Fibroblast of the conjunctiva (primary cell): Measurements from ENCODE around the gene MAP3K4.
"Not testable (repeated sequence)": the region's sequence is repeated elsewhere in the genome, so short reads cannot be mapped to it uniquely, and the experiment has no call there.

Experiments used
- DNase-seq: peaks from one replicate; pipeline ENCODE4 v3.0.0-alpha.2; 2010; ENCODE audit warnings: low read depth

The MAP3K4 gene

DNA sequence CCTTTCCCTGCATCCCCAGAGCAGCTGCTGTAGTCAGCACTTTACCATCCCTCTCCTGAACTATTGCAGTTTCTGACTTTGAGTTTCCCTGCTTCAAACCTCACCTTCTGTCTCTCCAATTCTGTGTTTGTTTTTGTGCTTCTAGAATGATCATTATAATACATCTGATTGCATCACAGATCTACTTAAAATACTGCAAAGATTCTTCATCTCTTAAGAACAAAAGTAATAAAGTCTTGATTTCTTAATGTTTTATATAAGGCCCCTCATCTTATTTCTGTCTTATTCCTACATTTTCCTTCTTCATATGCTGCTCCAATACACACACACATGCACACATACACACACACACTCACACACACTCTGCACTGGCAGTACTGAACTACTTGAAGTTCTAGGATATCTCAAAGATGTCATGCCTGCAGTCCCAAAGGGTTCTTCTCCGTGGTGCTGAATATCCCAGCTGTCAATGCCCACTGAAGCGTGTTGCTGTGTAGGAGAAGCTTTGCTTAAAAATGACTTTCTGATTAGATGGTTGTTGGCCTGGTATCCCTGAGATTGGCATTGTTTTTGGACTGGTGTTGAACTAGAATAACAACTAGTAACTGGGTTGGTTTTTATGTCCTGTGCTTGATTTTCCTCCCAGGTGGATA is 97.2 kb downstream of the MAP3K4 start:
- no peak for DNase-seq

DNA sequence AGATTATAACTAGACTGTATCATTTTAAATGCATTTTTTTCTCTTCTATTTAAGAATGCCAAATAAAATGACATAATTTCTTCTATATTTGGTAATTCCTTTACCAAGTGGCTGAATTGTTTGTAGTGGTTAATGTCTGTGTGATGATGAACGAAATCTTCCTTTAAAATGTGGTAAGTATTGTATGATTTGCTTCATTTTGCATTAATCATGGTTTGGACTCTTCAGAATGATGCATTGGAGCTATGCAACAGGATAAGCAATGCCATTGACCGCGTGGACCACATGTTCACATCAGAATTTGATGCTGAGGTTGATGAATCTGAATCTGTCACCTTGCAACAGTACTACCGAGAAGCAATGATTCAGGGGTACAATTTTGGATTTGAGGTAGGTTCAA is 99.6 kb downstream of the MAP3K4 start:
- no peak for DNase-seq

DNA sequence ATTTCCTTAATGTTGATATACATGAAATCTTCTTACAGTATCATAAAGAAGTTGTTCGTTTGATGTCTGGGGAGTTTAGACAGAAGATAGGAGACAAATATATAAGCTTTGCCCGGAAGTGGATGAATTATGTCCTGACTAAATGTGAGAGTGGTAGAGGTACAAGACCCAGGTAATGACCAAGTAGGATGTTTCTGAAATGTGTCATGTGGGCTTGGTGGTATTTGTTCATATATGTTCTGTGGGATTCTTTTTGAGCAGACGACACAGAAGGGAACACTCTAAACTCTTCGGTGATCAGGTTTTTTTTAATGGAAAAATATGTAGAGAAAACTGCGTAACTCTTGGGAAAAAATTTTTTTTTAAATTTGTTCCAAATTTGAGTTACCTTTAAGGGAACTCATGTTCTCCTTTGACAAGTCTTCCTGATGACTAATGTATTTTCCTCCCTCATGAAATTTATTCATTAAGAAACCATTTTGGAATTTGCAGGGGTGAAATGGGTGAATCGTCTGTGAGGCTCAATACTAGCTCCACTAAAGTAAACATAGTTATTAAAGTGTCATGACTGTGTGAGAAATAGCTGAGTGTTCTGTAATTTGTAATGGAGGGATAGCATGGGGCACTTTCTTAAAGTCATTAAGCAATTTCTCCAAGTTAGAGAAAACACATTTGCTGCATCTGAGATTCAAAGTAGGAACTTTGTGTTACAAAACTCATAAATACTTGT is 100.6 kb downstream of the MAP3K4 start:
- no peak for DNase-seq

DNA sequence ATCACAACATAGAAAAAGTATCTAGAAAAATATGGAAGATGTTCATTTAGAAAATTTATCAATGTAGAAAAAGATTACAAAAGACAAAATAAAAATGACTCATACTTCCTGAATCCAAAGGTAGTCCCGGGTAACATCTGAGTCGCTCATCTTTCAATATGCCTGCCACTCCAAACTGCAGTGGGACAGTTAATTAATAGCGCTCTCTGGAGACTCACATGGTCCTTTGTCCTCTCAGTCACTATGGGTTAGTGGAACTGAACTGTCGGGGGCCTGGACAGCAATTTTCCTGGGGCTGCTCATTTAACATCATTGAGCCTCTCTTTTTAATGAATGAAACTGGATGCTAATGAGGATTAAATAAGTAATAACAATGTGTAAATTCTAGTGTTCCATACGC is 103.4 kb downstream of the MAP3K4 start:
- no peak for DNase-seq

DNA sequence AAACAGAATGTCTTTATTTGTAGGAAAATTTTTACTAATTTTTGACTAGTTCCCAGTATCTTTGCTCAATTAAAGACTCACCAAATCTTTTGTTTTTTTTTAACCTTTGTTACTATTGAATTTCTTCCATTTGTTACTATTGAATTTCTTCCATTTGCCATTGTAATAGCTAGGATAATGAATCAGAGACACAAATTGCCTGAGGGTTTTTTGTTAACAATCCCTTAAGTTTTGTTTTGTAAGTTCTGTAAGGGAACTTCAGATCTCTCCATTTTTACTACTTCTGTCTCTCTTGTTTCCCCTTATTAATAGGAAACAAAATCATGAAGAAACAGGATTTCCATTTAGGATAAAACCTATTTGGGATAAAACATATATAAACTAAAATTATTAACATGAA is 104.3 kb downstream of the MAP3K4 start:
- no peak for DNase-seq

DNA sequence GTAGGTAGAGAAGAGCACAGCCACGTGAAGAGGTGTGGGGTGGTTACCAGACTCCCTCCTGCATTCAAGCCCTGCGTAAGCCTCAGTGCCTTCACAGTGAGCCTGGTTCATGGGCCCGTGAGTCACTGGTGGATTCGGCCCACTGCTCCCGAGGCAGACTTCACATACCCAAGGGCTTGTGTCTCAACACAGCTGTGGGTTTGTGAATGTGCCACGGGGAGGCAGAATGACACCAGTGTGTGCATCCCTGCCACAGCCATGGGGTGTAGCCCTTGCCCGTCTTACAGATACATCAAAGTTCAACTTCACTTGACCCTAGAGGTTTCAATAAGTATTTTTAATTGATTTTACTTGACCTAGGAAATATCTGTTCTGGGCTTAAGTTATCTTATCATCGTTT is 108.5 kb downstream of the MAP3K4 start:
- no peak for DNase-seq

DNA sequence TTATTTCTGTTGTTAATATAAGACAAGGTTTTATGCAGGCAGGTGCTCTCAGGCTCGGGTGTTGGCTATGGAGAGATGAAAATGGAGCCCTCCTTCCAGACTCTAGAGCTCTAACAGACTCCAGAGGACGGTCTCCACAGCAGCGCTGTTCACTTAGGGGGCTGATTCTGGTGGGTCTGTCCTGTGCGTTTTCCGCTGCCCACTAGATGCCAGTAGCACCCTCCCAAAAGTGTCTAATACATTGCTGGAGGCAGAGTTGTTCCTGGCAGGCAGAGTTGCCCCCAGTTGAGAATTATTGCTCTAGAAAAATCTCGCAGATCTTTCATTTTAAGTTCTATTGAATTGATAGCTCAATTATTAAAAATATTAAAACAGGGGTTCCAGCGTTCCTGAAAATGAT is 109.9 kb downstream of the MAP3K4 start:
- no peak for DNase-seq

DNA sequence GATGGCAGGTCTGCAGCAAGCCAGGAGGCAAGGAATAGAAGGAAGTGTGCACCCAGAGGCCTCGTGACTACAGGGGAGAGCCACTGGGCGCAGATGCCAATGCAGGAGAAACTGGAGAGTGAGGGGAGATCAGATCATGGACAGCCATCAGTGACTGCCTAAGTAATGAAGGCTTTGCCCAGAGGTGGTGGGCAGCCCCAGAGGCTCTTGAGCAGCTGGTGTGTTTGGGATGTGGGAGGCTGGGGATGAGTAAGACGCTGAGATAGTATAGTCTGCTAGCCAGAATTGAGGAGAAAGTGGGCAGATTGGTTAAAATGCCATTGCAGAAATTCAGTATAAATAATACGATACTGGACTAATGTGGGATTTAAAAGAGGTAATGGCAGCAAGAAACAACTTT is 111.9 kb downstream of the MAP3K4 start:
- no peak for DNase-seq

DNA sequence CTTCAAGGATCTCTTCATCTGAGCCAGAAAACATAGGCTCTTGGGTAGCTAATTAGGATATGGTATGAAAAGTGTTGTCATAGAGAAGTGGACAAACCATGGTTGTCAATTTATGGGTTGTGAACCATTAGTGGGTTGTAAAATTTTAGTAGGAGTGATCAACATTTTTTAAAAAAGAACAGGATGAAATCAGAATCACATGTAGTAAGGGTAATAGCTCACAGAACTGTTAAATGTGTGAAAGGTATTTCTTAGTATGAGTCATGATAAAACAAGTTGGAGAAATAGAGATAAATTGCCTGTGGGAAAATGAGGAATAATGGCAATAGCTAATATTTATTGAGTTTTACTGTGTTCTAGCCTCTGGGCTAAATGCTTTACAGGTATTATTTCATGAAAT is 113.4 kb downstream of the MAP3K4 start:
- DNase-seq = no peak

DNA sequence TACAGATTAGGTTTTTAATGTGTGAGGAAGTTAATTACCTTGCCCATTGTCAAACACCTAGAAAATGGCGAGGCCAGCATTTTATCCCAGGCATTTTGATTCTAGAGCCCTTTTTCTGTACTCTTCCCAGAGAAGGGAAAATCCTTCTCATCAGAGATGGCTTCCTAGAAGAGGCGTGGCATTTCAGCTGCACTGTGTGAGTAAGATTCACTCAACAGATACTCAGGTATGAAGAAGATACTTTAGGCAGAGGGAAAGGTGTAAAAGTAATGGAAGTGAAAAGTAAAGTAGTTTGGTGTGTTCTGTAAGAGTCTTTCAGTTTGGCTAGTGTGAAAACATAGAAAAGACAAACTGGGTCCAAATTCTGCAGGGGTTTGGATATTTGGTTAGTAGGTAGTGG is 113.8 kb downstream of the MAP3K4 start:
- no peak for DNase-seq

DNA sequence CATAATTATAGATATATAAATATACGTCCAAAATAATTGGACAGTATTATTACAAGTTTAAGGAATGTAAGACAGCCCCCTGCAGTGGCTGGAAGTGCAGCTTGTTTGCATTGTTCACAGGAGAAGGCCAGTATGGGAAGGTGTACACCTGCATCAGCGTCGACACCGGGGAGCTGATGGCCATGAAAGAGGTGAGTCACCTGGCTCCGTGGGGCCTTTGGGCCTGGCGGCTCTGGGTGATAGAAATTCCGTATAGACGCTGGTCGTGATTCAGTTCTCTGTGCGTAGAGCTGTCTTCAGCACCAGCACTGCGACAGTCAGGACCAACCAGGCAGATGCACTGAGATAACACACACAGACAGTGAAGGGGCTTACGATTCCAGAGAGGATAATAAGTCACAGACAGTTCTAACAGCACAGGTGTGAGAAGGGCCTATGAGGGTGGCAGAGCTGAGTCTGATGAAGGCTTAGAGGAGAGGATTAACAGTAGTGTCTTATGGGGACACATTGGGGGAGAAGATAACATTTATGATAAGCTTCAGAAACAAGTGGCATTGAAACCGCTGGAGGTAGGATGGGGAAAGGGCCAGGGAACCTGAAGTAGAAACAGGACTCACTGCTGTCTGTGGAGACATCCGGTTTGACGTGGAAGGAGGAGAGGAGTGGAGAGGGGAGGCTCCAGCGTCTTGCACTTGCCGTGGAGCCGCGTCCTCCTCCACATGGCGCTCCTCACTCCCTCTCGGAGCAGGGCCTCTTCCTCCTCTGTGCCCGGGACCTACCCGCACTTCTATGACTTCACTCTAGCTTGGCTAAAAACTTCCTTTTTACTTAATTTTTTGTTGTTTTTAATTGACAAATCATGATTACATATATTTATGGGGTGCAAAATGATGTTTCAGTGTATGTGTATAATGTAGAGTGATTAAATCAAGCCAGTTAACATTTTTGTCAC is 116.5 kb downstream of the MAP3K4 start:
- no peak for DNase-seq

DNA sequence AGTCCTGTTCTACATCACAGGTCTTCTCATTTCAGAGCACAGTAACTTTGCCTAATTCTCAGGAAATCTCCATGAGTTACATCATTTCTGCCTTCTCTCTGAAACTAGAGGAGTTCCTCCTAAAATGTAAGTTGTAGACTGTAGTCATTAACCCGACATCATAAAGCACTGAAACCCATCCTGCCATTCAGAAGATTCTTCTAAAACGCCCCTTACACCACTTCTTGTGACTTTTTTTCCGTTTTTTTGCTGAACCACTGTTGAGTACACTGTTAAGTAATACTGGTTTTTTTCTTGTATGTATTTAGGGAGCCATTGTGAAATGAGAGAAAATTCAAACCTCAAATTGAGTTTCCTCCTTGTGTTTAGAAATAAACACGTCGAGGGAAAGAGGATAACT is 117.3 kb downstream of the MAP3K4 start:
- no peak for DNase-seq

DNA sequence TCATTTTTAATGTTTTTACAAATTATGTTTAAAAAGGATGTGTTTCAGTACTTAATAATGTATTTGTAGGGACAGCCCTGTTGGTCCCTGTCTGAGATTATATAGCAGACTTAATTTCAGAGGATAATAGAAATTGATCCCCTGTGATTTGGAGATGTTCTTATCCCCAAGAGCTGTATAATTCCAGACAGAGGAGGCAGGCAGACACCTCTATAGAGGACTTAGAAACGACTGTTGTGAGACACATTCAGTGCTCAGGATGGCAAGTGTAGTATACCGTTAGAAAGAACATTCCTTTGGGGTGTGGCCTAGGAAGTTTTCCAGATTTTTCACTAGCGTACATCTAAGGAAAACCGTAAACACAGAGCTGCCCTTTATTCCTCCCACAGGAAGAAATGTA is 117.8 kb downstream of the MAP3K4 start:
- DNase-seq = no peak

DNA sequence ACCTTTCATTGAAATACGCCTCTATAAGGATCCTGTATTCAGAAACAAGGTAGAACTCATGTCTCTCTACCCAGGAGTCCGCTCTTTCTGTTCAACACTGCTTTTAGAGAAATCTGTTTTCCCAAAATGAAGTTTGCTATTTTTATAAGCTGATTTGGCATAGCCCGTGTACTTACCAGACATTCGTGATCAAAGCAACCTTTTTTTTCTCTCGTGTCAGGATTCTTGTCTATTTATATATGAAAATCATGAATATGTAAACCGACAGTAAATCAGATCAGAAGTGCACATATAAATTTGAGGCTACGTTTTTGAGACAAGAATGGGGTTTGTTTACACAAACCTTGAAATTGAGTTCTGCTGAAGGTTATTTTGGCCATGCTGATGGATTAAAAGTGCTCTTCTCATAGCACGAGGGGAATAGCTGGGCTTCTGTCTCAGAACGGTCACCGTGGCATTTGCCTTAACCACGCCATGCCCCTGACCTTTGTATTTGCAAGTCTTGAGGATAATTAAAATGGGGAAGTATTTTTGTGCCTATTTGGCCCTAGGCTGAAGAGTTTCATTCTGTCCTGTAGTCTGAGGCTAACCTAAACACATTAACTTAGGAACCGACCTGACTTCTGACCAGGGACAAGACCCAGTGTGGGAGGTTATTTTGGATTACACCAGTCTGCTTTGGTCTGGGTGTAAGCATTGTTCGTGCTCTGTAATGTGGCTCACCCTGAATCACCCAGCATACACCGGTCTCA is 118.6 kb downstream of the MAP3K4 start:
- DNase-seq = no peak

DNA sequence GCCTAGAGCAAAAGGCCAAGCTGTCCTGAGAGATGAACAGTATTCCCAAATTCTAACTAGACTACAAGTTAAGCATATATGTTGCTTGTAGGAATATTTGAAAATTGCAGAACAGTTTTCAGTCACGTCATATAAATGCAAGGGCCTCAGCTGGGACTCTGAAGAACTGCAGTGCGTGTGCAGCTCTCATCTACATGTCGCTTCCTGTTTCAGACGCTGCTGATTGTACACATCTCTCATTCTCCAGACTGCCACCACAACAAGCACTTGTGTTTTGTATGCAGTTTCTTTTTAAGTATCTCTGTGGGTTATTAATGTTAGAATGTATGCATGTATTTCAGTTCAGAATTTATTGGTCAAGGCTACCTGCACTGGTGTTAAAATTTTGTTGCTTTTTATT is 119.7 kb downstream of the MAP3K4 start:
- DNase-seq = no peak

DNA sequence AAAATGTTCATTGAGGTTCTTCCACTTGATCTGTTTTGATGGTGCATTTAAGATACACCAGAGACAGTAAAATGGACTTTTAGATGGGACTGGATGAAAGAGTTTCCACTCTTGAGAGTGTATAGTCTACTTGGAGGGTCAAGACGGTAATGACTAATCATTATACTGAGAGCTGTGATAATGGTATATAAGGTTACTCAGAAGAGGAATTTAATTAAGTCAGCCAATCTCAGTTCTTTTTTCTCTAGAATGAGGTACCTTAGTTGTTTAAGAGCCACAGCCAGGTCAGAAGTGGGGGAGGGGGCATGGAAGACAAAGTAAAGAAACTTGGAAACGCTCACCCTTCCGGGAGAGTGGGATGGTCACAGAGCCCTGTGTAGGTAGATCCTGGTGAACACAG is 123.9 kb downstream of the MAP3K4 start:
- DNase-seq = no peak

DNA sequence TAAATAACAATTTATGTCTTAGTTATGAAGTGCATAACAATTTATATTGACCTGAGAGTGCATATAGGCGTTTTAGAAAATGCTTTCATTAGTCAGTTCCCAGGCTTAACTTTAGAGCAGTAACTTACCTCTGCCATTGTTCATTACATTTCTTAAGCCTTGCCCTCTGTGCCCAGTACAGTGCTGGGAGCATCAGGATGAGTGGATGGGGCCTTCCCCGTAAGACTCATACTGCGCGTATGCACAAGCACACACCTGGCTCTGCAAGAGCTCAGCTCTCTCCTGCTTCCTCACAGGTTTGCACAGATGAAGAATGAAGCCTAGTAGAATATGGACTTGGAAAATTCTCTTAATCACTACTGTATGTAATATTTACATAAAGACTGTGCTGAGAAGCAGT is 125.0 kb downstream of the MAP3K4 start:
- no peak for DNase-seq

DNA sequence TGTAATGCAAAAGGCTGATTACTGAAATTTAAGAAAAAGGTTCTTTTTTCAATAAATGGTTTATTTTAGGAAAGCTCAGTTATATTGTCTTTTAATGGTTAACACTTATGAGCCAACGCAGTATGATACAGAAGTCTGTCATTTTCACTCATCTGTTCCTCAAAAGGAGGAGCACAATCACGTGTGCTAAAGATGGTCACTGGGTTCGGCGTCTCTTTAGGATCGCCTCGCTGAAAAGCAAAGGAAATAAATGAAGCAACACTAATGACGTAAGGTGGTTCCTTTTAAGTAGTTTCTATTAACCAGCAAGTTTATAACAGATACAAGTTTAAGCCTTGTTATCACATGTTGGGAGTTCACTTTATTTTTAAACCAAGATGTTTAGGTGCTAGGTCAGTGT is 125.7 kb downstream of the MAP3K4 start:
- no peak for DNase-seq

DNA sequence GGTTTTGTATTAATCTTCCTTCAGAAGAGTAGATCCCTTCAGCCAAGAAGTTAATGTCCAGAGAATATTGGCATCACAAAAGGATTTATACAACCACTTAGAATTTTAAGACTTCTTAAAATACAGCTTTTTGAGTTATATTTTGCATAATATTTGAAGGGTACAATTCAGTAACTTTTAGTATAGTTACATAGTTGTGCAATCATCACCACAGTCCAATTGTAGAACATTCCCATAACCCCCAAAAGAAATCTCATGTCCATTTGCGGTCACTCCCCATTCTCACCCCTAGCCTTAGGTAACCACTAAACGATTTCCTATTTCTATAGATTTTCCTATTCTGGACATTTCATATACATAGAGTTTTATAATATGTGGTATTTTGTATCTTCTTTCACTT is 126.4 kb downstream of the MAP3K4 start:
- DNase-seq = no peak

DNA sequence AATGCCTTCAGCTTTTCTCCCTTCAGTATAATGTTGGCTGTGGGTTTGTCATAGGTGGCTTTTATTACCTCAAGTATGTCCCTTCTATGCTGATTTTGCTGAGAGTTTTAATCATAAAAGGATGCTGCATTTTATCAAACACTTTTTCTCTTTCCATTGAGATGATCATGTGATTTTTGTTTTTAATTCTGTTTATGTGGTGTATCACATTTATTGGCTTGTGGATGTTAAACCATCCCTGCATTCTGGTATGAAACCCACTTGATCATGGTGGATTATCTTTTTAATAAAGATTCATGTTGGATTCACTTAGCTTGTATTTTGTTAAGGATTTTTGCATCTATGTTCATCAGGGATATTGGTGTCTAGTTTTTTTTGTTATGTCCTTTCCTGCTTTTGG is 131.8 kb downstream of the MAP3K4 start:
- not testable (repeated sequence) for DNase-seq

DNA sequence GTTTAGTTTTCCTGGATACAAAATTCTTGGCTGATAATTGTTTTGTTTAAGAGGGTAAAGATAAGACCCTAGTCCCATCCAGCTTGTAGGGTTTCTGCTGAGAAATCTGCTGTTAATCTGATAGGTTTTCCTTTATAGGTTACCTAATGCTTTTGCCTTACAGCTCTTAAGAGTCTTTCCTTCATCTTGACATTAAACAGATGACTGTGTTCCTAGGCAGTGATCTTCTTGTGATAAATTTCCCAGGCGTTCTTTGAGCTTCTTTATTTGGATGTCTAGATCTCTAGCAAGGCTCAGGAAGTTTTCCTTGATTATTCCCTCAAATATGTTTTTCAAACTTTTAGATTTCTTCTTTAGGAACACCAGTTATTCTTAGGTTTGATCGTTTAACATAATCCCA is 134.0 kb downstream of the MAP3K4 start:
- no peak for DNase-seq

DNA sequence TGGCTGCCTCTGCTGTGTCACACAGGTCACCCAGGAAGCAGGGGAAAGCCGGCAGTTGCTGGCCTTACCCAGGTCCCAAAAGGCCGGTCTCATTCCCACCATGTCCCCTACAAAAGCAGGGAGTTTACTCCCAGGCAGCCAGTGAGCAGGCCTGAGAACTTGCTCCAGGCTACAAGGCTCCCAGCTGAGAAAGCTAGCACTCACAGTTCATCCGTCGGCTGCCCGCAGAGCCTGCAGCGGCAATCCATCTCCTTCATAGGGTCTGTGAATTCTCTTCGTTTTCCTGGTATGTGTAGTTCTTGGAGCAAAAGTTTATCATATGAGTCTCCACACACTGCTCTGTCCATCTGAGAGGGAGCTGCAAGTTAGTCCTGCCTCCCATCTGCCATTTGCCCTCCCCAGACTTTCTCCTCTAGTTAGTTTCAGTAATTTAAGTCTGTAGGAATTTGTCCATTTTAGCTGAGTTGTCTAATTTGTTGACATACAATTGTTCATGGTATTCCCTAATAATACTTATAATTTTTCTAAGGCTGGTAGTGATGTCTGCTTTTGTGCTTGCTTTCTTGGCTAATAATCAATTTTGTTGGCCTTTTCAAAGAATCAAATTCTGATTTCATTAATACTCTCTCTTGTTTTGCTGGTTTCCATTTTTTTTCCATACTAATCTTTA is 135.6 kb downstream of the MAP3K4 start:
- no peak for DNase-seq
